ENCODE data around the gene ANKLE1. TPM values are rescaled to one million over a fixed set of nuclear protein-coding genes. Genes with fewer than 3 reads are reported as not detected.

The ANKLE1 gene
- total RNA-seq, 4 donors from 2014 or later = 0.44 to 2.1 (median 0.90) TPM

GRCh38 chr19:17244618-17245534 lies 36.8 kb upstream of the ANKLE1 start:
- no peaks in the 10 kb centered on the region for H3K9me3 ChIP-seq
- H3K27ac ChIP-seq = peak overlapping the region; percentile 43 to 87 (median 84)
- no peak for TF ChIP-seq CTCF (IDR thresholded peaks at IDR 0.05)
- TF ChIP-seq EP300 (IDR thresholded peaks at IDR 0.05) = no peak
- no peak for TF ChIP-seq POLR2A (IDR thresholded peaks at IDR 0.05)
- H3K36me3 ChIP-seq = peaks cover 0 to 10% (median 0%) of the 10 kb centered on the region in 3 donors
- DNase-seq (ENCODE audit: low spot score in 2 of 2) = no peak
- WGBS, 2 donors = 0 to 1% methylated on average over 26 to 39 of the region's 100 CpGs
- peak overlapping the region; percentile 66 to 86 (median 72) for H3K4me3 ChIP-seq
- peaks cover 0 to 66% (median 37%) of the 10 kb centered on the region in 4 donors for H3K4me1 ChIP-seq
- H3K27me3 ChIP-seq = no peaks in the 10 kb centered on the region

- Histone ChIP-seq H3K4me3 (peak within 1 kb of the TSS; percentile 66 to 86 (median 72)), H3K27me3 (no peaks in the 10 kb centered on the region), H3K4me1 (peaks cover 0 to 66% (median 37%) of the 10 kb centered on the region in 4 donors), H3K36me3 (peaks cover 0 to 4% (median 0%) of the 10 kb centered on the region in 3 donors), H3K9me3 (no peaks in the 10 kb centered on the region), H3K27ac (peak within 1 kb of the TSS; percentile 43 to 93 (median 86))
- DNase-seq (ENCODE audit: low spot score in 2 of 2) = no peak
- TF ChIP-seq POLR2A (IDR thresholded peaks at IDR 0.05) (peak in 1 of 2 donors; percentile 46), EP300 (IDR thresholded peaks at IDR 0.05) (no peak), CTCF (IDR thresholded peaks at IDR 0.05) (no peak)
- WGBS, 2 donors = 0 to 1% methylated on average over 19 to 45 of the region's 72 CpGs
Observed at GRCh38 chr19:17245535-17245984, 36.1 kb upstream of the ANKLE1 start, which contains the start of gene NR2F6. TSS of gene NR2F6 (minus strand) at chr19:17245919. CDS start at chr19:17245220, 699 bp downstream.

- peak in 1 of 2 donors; percentile 28 for DNase-seq (ENCODE audit: low spot score in 2 of 2)
- TF ChIP-seq POLR2A (IDR thresholded peaks at IDR 0.05) (no peak), CTCF (IDR thresholded peaks at IDR 0.05) (no peak), EP300 (IDR thresholded peaks at IDR 0.05) (no peak)
Observed at GRCh38 chr19:17246681-17247425, 34.8 kb upstream of the ANKLE1 start.

GRCh38 chr19:17248011-17248776 lies 33.5 kb upstream of the ANKLE1 start:
- WGBS, 2 donors = 53 to 58% methylated on average over 20 to 21 of the region's 21 CpGs
- Histone ChIP-seq H3K27me3 (no peaks in the 10 kb centered on the region), H3K36me3 (no peaks in the 10 kb centered on the region), H3K4me3 (no peak overlapping the region), H3K27ac (peak overlapping the region in 3 of 4 donors; percentile 52 to 86 (median 64)), H3K4me1 (peaks cover 0 to 45% (median 21%) of the 10 kb centered on the region in 4 donors), H3K9me3 (no peaks in the 10 kb centered on the region)
- TF ChIP-seq CTCF (IDR thresholded peaks at IDR 0.05) (no peak), EP300 (IDR thresholded peaks at IDR 0.05) (no peak), POLR2A (IDR thresholded peaks at IDR 0.05) (no peak)
- DNase-seq (ENCODE audit: low spot score in 2 of 2) = no peak

More at GRCh38 chr19:17246681-17247425, 34.8 kb upstream of the ANKLE1 start:
- peak overlapping the region; percentile 52 to 76 (median 66) for H3K4me3 ChIP-seq
- peak overlapping the region; percentile 39 to 93 (median 86) for H3K27ac ChIP-seq
- H3K27me3 ChIP-seq = no peaks in the 10 kb centered on the region
- no peaks in the 10 kb centered on the region for H3K36me3 ChIP-seq
- WGBS, 2 donors = 9 to 15% methylated on average over 20 of the region's 21 CpGs
- H3K9me3 ChIP-seq = no peaks in the 10 kb centered on the region
- H3K4me1 ChIP-seq = peaks cover 0 to 59% (median 34%) of the 10 kb centered on the region in 4 donors

All from tibial nerve (tissue), 4 donors.